Measurements from ENCODE around the gene ARHGAP26. TPM values are rescaled to one million over a fixed set of nuclear protein-coding genes. Genes with fewer than 3 reads are reported as not detected.

ARHGAP26 gene
- total RNA-seq, 2 experiments from 2014 or later, result 17.0 to 19.5 TPM

DNA sequence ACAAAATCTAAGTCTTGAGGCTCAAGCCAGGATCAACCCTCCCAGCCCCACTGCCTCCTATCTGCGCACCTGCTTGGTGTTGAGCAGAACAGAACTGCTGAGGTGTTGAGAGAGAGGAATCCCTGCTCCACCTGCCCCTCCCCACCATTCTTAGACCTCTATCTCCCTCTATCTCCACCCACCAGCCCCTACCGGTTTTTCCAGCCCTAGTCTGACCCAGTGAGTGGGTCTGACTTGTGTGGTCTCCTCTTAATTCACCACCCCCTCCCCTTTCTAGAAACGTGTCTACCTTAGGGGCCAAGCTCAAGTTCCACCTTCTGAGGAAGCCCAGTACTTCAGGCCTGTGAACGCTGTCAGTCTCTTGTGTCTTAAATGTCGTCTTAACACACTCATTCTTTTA lies 93.7 kb downstream of the ARHGAP26 start:
- DNase-seq, result peak; percentile 28
- Mint-ChIP-seq H3K9me3 (no peaks in the 10 kb centered on the region), H3K27ac (peak overlapping the region; percentile 89), H3K27me3 (ENCODE audit: low read depth) (no peaks in the 10 kb centered on the region), H3K4me1 (ENCODE audit: low read depth) (peaks cover 30% of the 10 kb centered on the region), H3K4me3 (peak overlapping the region; percentile 62), H3K36me3 (ENCODE audit: low read depth) (no peaks in the 10 kb centered on the region)
- intact Hi-C loops (cut with micrococcal nuclease), result loop anchor here (1.0 kb wide), 4 partner anchors 38 to 81 kb away; no protein-coding TSS in a partner anchor
- CTCF ChIA-PET, result interaction anchor here (0.9 to 1.8 kb wide), 7 partner anchors 10 to 151 kb away, joined by 3 to 11 read pairs (median 4); partner anchors contain the start of gene ARHGAP26

DNA sequence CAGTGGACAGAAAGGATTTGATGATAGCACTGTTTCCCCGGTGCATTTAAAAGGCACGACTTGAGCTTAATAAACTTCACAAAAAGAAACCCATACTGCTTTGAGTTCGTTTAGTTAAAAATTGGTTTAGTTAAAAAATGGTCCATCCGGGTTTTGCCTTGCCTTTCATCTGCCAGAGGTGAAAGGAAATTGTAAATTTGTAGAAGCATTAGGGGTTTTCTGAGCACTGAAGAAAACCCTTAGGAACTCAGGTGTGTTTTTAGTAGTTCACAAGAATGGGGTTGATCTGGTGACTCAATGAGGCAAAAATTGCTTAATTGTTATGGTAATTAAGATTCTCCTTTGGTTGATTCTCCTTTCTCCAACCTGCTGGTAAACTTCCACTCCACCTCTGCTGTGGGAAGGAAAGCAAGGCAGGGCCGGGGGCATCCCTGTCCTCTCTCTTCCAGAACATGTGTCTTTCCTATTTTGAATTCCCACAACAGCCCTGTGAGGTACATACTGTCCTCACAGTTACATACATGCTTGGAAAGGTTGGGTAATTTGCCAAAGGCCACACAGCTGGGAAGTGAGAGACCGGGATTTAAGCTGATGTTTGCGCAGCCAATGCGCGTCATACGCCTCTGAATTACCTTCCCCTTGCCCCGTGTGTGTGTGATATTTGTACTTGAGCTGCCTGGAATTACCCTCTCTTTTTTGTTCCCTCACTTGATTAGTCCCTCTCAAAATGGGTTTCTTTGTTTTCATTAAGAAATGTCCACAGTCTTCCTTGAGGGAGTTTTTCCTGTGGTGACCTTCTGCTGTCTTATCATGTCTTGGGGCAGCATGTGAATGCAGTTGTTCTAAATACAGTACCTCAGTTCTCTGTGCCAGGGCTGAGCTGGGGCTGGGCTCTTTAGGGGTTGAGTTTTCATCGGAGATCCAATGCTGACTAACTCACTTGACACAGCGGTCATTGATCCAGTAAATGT lies 94.4 kb downstream of the ARHGAP26 start:
- peaks cover 30% of the 10 kb centered on the region for H3K4me1 Mint-ChIP-seq (ENCODE audit: low read depth)
- DNase-seq, result no peak
- CTCF ChIA-PET, result interaction anchor here (0.9 to 1.8 kb wide), 13 partner anchors 11 to 152 kb away, joined by 3 to 14 read pairs (median 5); no protein-coding TSS in a partner anchor
- H3K27ac Mint-ChIP-seq, result peak overlapping the region; percentile 89
- intact Hi-C loops (cut with micrococcal nuclease), result loop anchor here (1.0 kb wide), 4 partner anchors 38 to 81 kb away; no protein-coding TSS in a partner anchor
- H3K4me3 Mint-ChIP-seq, result peak overlapping the region; percentile 62
- H3K9me3 Mint-ChIP-seq, result no peaks in the 10 kb centered on the region
- H3K27me3 Mint-ChIP-seq (ENCODE audit: low read depth), result no peaks in the 10 kb centered on the region
- H3K36me3 Mint-ChIP-seq (ENCODE audit: low read depth), result no peaks in the 10 kb centered on the region

DNA sequence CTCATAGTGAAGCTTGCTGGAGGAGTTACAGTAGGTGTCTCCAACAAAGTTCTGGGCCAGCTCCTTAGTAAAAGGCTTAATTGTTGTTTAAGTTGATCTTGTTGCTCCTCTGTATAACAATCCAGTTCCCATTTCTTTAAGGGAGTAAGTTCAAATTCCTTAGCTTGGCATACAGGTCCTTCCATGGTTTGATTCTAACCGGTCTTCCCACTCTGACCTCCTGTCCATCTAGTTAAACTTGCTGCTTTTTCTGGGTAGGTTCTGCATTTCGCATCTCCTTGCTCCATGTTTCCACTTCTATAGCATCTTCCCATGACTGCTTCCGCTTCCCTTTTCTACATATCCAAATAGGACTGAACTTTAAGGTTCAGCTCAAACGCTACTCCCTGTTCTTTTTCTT lies 95.5 kb downstream of the ARHGAP26 start:
- no peaks in the 10 kb centered on the region for H3K27me3 Mint-ChIP-seq (ENCODE audit: low read depth)
- H3K36me3 Mint-ChIP-seq (ENCODE audit: low read depth), result no peaks in the 10 kb centered on the region
- H3K9me3 Mint-ChIP-seq, result no peaks in the 10 kb centered on the region
- CTCF ChIA-PET, result interaction anchor here (0.8 to 1.8 kb wide), 9 partner anchors 15 to 158 kb away, joined by 3 to 14 read pairs (median 5); no protein-coding TSS in a partner anchor
- intact Hi-C loops (cut with micrococcal nuclease), result loop anchor here (2.0 kb wide), 1 partner anchor 23 kb away; no protein-coding TSS in a partner anchor
- no peak overlapping the region for H3K27ac Mint-ChIP-seq
- peaks cover 30% of the 10 kb centered on the region for H3K4me1 Mint-ChIP-seq (ENCODE audit: low read depth)
- no peak for DNase-seq
- H3K4me3 Mint-ChIP-seq, result no peak overlapping the region

DNA sequence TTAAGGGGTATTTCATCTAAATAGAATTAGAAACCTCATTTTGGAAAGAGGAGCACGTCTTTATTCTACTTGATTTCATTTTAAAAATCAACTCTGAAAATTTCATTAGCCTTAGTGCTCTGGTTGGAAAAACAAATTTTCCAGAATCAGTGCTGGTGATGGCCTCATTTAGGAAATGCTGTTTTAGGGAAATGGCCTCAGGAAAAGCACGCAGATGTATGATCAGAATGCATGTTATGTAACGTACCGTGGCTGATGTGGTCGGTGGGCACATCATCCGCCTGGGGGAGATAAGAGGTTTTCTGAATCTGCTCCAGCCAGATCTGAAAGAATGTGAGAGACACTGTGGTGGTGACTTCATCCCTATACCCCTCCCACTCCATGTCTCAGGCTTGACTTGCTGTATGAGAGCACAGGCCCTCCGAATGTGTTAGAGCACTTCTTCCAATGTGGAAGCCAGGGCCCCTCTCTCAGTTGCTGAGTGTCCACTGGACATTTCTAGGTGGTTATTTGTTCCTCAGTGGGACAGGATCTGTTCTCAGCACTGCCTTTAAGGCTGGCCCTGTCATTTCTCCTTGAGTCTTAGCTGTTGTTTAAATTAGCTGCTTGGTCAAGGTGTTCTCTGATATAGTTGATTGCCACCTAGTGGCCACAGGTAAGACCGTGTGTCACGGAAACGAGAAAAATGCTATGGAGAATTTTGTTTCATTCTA lies 96.5 kb downstream of the ARHGAP26 start:
- no peak overlapping the region for H3K27ac Mint-ChIP-seq

DNA sequence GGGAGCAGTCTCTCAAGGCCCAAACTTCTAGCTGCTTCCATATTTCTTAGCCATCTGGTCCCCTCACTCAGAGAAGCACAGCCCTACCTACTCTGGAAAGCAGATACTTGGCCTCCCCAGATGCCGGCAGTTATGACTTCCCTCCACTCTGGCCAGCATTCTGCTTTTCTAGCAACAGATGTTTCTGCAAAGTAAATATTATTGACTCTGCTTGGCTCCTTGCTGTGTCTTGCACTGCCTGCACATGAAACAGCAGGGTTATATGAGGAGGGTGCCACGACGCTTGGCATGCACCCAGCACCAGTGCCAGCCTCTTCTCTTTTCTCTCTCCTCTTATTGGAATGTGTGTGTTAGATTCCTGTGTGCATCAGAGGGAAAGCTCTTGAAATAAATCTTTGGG lies 99.7 kb downstream of the ARHGAP26 start:
- H3K4me1 Mint-ChIP-seq (ENCODE audit: low read depth), result peaks cover 15% of the 10 kb centered on the region
- CTCF ChIA-PET, result interaction anchor here (1.3 to 6.5 kb wide), 6 partner anchors 9 to 156 kb away, joined by 4 to 105 read pairs (median 12); no protein-coding TSS in a partner anchor
- H3K9me3 Mint-ChIP-seq, result no peaks in the 10 kb centered on the region
- H3K4me3 Mint-ChIP-seq, result no peak overlapping the region
- DNase-seq, result no peak
- no peaks in the 10 kb centered on the region for H3K27me3 Mint-ChIP-seq (ENCODE audit: low read depth)
- H3K36me3 Mint-ChIP-seq (ENCODE audit: low read depth), result no peaks in the 10 kb centered on the region
- H3K27ac Mint-ChIP-seq, result no peak overlapping the region
- intact Hi-C loops (cut with micrococcal nuclease), result no loop called here

More for the DNA sequence above, 96.5 kb downstream of the ARHGAP26 start:
- intact Hi-C loops (cut with micrococcal nuclease), result loop anchor here (1.0 to 2.0 kb wide), 5 partner anchors 22 to 153 kb away; partner anchors contain the start of gene ARHGAP26
- Mint-ChIP-seq H3K36me3 (ENCODE audit: low read depth) (no peaks in the 10 kb centered on the region), H3K9me3 (no peaks in the 10 kb centered on the region), H3K4me1 (ENCODE audit: low read depth) (peaks cover 33% of the 10 kb centered on the region), H3K27me3 (ENCODE audit: low read depth) (no peaks in the 10 kb centered on the region), H3K4me3 (no peak overlapping the region)
- peak; percentile 59 for DNase-seq
- CTCF ChIA-PET, result interaction anchor here (0.6 to 6.5 kb wide), 31 partner anchors 8 to 208 kb away, joined by 3 to 105 read pairs (median 4); partner anchors contain the start of gene ARHGAP26

DNA sequence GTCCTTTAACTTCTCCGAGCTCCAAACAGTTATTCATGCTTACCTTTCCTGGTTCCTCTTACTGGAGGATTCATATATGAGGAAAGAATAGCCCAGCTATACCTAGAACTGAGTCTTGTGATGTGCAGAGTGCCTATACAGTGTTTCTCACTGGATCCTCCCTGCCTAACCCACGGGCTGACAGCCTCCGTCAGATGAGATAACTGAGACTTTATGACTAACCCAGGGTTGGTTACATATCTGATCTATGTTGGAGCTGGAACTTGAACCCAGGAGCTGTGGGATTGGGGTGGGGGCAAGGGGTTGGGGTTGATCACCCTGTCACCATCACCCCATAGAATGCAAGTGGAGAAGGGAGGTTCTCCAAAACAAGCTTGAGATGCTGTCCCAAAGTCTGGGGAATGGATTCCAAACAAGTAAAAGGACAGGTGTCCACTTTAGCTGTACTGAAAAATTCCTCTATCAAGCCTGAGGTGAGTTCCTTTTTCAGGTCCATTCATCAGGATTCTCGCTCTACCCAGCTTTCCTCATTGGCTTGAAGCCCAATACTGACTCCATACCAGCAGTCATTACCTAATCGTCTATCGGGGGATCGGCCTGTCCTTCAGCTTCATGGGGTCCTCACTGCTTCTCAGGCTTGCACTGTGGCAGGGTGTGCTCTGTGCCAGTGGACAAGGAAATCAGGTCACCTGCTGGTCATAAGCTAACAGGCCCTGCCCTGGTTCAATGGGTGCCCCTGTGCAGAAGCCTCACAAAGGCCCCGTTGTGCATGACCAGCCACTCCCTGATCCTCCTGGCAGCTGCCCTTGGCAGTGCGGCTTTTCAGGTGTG lies 100.6 kb downstream of the ARHGAP26 start:
- intact Hi-C loops (cut with micrococcal nuclease), result no loop called here
- H3K36me3 Mint-ChIP-seq (ENCODE audit: low read depth), result no peaks in the 10 kb centered on the region
- no peak overlapping the region for H3K27ac Mint-ChIP-seq
- H3K4me1 Mint-ChIP-seq (ENCODE audit: low read depth), result peaks cover 11% of the 10 kb centered on the region
- no peak for DNase-seq
- CTCF ChIA-PET, result interaction anchor here (0.7 to 6.5 kb wide), 7 partner anchors 9 to 157 kb away, joined by 3 to 105 read pairs (median 8); no protein-coding TSS in a partner anchor
- no peak overlapping the region for H3K4me3 Mint-ChIP-seq
- H3K27me3 Mint-ChIP-seq (ENCODE audit: low read depth), result no peaks in the 10 kb centered on the region
- no peaks in the 10 kb centered on the region for H3K9me3 Mint-ChIP-seq

DNA sequence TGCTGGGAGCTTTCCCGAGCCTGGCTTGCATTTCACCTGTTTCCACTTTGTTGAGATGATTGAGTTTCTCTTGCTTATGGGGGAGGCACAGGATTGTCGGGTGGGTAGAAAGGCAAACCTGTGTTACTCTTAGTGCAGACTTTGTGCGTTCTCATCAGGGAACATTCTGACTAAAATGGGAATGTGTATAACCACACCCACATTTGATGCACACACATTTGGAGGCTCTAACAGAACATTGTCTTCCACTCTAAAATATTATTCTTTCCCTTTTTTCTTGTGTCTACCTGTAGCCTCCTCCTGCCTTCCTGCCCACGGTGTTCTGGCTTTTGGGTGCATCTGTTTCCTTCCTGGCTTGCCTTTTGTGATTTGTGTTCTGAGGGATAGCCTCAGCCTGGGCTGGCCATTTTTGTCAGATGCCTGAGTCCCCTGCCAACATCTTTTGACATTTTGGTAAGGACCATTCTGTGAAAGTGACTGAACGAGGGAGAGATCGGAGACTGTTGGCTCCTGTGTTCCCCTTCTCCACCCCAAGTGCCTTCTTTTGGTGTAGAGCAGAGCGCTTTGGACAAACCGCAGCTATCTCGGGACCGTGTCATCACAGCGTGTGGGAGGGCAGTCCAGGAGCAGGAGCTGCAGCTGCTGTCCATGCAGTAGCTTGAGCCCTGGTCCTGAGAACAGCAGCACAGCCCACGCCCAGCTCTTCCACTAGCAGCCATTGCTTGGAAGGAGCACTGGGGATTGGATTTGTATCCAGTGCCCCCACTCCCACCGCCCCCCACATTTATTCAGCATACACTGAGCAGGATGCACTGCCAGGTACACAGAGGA lies 101.4 kb downstream of the ARHGAP26 start:
- no peak overlapping the region for H3K4me3 Mint-ChIP-seq
- H3K4me1 Mint-ChIP-seq (ENCODE audit: low read depth), result peaks cover 10% of the 10 kb centered on the region
- DNase-seq, result no peak
- no peaks in the 10 kb centered on the region for H3K36me3 Mint-ChIP-seq (ENCODE audit: low read depth)
- H3K27me3 Mint-ChIP-seq (ENCODE audit: low read depth), result no peaks in the 10 kb centered on the region
- H3K27ac Mint-ChIP-seq, result no peak overlapping the region
- CTCF ChIA-PET, result interaction anchor here (0.6 to 6.5 kb wide), 6 partner anchors 8 to 158 kb away, joined by 3 to 105 read pairs (median 12); no protein-coding TSS in a partner anchor
- no peaks in the 10 kb centered on the region for H3K9me3 Mint-ChIP-seq
- intact Hi-C loops (cut with micrococcal nuclease), result no loop called here

DNA sequence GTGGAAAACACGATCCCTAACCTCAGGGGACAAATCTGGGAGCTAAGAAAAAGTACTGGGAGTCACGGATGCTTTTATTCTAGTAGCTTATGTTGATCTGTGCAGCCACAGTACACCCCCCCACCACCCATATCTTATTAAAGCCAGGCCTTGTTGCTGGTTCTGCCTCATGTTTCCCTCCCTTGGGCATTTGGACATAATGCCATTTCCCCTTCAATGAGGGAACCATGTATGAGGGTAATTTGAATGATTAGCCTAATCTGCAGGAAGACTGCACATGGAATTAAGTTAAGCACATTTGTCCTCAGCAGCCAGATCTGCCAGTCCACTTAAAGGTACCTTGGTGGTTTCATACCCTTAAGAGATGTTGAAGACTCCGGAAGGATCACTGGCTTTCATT lies 102.0 kb downstream of the ARHGAP26 start:
- H3K4me3 Mint-ChIP-seq, result no peak overlapping the region
- no peaks in the 10 kb centered on the region for H3K9me3 Mint-ChIP-seq
- no peaks in the 10 kb centered on the region for H3K27me3 Mint-ChIP-seq (ENCODE audit: low read depth)
- CTCF ChIA-PET, result interaction anchor here (0.6 to 6.5 kb wide), 4 partner anchors 8 to 158 kb away, joined by 3 to 105 read pairs (median 16); no protein-coding TSS in a partner anchor
- H3K4me1 Mint-ChIP-seq (ENCODE audit: low read depth), result peaks cover 3% of the 10 kb centered on the region
- DNase-seq, result no peak
- intact Hi-C loops (cut with micrococcal nuclease), result no loop called here
- no peaks in the 10 kb centered on the region for H3K36me3 Mint-ChIP-seq (ENCODE audit: low read depth)
- no peak overlapping the region for H3K27ac Mint-ChIP-seq

DNA sequence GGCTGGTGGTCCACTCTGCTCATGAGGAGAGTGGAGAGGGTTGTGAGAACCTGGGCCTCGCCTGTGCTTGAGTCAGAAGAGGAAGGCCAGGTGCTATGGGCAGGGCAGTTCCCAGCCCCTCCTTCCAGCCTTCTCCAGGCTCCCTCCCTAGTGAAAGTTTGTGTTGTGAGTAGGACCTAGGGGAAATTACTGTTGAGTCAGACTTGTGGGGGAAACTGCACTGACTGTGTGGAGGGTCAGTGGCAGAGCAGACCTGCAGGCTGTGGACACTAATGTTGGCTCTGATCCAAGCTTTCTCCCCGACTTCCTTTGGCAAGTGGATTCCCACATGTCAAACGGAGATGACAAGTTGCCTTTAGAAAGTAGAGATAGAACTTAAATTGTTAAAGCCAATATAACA lies 102.6 kb downstream of the ARHGAP26 start:
- intact Hi-C loops (cut with micrococcal nuclease), result no loop called here
- Mint-ChIP-seq H3K36me3 (ENCODE audit: low read depth) (no peaks in the 10 kb centered on the region), H3K27me3 (ENCODE audit: low read depth) (no peaks in the 10 kb centered on the region), H3K4me1 (ENCODE audit: low read depth) (peaks cover 3% of the 10 kb centered on the region), H3K4me3 (no peak overlapping the region), H3K27ac (no peak overlapping the region), H3K9me3 (no peaks in the 10 kb centered on the region)
- DNase-seq, result no peak
- CTCF ChIA-PET, result interaction anchor here (2.8 to 6.5 kb wide), 4 partner anchors 7 to 159 kb away, joined by 16 to 105 read pairs (median 16); no protein-coding TSS in a partner anchor

DNA sequence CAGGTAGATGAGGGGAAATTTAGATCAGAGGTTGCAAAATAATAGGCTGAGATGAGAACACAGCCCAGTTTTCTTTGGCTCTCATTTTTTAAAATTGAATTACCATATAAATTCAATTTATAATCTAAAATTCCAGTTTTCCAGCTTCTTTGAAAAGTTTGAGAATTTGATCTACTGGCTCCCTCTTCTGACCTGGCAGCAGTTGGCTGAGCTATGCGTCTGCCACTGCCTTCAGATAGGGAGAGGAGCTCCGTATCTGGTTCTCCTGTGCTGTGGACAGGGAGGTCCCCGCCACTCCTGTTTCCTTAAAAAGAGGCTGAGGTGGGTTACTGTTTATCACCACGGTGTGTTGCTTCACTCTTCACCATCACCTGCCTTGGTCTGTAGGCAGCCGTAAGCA lies 103.7 kb downstream of the ARHGAP26 start:
- peaks cover 3% of the 10 kb centered on the region for H3K4me1 Mint-ChIP-seq (ENCODE audit: low read depth)
- intact Hi-C loops (cut with micrococcal nuclease), result no loop called here
- no peak overlapping the region for H3K4me3 Mint-ChIP-seq
- H3K27ac Mint-ChIP-seq, result no peak overlapping the region
- no peak for DNase-seq
- H3K36me3 Mint-ChIP-seq (ENCODE audit: low read depth), result no peaks in the 10 kb centered on the region
- no peaks in the 10 kb centered on the region for H3K27me3 Mint-ChIP-seq (ENCODE audit: low read depth)
- H3K9me3 Mint-ChIP-seq, result no peaks in the 10 kb centered on the region
- CTCF ChIA-PET, result interaction anchor here (1.3 to 3.9 kb wide), 4 partner anchors 10 to 158 kb away, joined by 3 to 33 read pairs (median 19); no protein-coding TSS in a partner anchor
